Measurements from ENCODE around the gene GATAD2A. TPM values are rescaled to one million over a fixed set of nuclear protein-coding genes. Genes with fewer than 3 reads are reported as not detected.
A peak's percentile ranks its signal among the peaks of the same experiment; 100 is the strongest.

The GATAD2A gene
- total and polyA plus RNA-seq, 2 of the 13 experiments (the other 11 are each of a cell fraction or from before 2014, with no cell fraction given) = 16.8 to 28.6 TPM

GRCh38 chr19:19361075-19361594 lies 44.3 kb upstream of the GATAD2A start (continued):
- TF ChIP-seq ZBTB10 (CRISPR knock-in tag; IDR thresholded peaks at IDR 0.05; ENCODE audit: borderline replicate concordance) (no peak), ZNF841 (CRISPR knock-in tag; IDR thresholded peaks at IDR 0.05; ENCODE audit: borderline replicate concordance) (no peak), ISL2 (CRISPR knock-in tag; IDR thresholded peaks at IDR 0.05) (no peak), ZSCAN31 (CRISPR knock-in tag; IDR thresholded peaks at IDR 0.05; ENCODE audit: low read depth) (peak; percentile 36; the same call in 1 of the 2 replicates), MYC (CRISPR knock-in tag; IDR thresholded peaks at IDR 0.05; ENCODE audit: borderline replicate concordance) (peak; percentile 82; the same call in 1 of the 2 replicates), SYNCRIP (IDR thresholded peaks at IDR 0.05; ENCODE audit: insufficient read depth, low read depth, low read length) (no peak), BCLAF1 (IDR thresholded peaks at IDR 0.05) (no peak), ZNF776 (CRISPR knock-in tag; IDR thresholded peaks at IDR 0.05) (no peak), EEA1 (CRISPR knock-in tag; IDR thresholded peaks at IDR 0.05; ENCODE audit: borderline replicate concordance) (no peak), ZC3H13 (CRISPR knock-in tag; IDR thresholded peaks at IDR 0.05) (0 out of 2 replicates have a peak, but pooled peaks have one; percentile 24), ZSCAN9 (CRISPR knock-in tag; IDR thresholded peaks at IDR 0.05; ENCODE audit: borderline replicate concordance) (peak; percentile 17; the same call in 1 of the 2 replicates), SKI (IDR thresholded peaks at IDR 0.05; ENCODE audit: partially characterized antibody) (no peak), GZF1 (CRISPR knock-in tag; IDR thresholded peaks at IDR 0.05) (no peak), YEATS4 (CRISPR knock-in tag; IDR thresholded peaks at IDR 0.05; ENCODE audit: borderline replicate concordance) (no peak), MED13 (CRISPR knock-in tag; IDR thresholded peaks at IDR 0.05) (no peak), NPAS2 (CRISPR knock-in tag; IDR thresholded peaks at IDR 0.05; ENCODE audit: borderline replicate concordance) (no peak), ZSCAN29 (CRISPR knock-in tag; conservative IDR thresholded peaks at IDR 0.05) (0 out of 2 replicates have a peak, but pooled peaks have one; percentile 68), TEAD3 (CRISPR knock-in tag; optimal IDR thresholded peaks at IDR 0.05; ENCODE audit: borderline replicate concordance) (peak; percentile 67)
- TF ChIP-seq, protein P1, sequence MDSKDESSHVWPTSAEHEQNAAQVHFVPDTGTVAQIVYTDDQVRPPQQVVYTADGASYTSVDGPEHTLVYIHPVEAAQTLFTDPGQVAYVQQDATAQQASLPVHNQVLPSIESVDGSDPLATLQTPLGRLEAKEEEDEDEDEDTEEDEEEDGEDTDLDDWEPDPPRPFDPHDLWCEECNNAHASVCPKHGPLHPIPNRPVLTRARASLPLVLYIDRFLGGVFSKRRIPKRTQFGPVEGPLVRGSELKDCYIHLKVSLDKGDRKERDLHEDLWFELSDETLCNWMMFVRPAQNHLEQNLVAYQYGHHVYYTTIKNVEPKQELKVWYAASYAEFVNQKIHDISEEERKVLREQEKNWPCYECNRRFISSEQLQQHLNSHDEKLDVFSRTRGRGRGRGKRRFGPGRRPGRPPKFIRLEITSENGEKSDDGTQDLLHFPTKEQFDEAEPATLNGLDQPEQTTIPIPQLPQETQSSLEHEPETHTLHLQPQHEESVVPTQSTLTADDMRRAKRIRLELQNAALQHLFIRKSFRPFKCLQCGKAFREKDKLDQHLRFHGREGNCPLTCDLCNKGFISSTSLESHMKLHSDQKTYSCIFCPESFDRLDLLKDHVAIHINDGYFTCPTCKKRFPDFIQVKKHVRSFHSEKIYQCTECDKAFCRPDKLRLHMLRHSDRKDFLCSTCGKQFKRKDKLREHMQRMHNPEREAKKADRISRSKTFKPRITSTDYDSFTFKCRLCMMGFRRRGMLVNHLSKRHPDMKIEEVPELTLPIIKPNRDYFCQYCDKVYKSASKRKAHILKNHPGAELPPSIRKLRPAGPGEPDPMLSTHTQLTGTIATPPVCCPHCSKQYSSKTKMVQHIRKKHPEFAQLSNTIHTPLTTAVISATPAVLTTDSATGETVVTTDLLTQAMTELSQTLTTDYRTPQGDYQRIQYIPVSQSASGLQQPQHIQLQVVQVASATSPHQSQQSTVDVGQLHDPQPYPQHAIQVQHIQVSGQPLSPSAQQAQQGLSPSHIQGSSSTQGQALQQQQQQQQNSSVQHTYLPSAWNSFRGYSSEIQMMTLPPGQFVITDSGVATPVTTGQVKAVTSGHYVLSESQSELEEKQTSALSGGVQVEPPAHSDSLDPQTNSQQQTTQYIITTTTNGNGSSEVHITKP (CRISPR knock-in tag; IDR thresholded peaks at IDR 0.05; ENCODE audit: low read depth) = no peak
